DND-41 (cell line): Measurements from ENCODE around the gene DAAM2.

ENCODE experiments used
- ATAC-seq: fragments of 200-7000 bp; cut with Tn5 transposase; 3 replicates; pipeline ENCODE4 v1.9.1; 2021; ENCODE audit warnings: low read depth; ENCODE audit not compliant: insufficient read depth
- DNase-seq: peaks from one replicate; pipeline ENCODE4 v3.0.0-alpha.2; 2020
- H2AFZ ChIP-seq: 2 replicates; pipeline ENCODE4 v1.6.0; 2012; ENCODE audit warnings: low read depth, low read length
- H3K27ac ChIP-seq: 2 replicates; pipeline ENCODE4 v1.5.1; 2012; ENCODE audit warnings: low read length, inconsistent platforms
- H3K27me3 ChIP-seq: fragments of 200-600 bp; sonication (generic); 2 replicates; pipeline ENCODE4 v1.6.0; 2012; ENCODE audit warnings: low read length, mild to moderate bottlenecking, inconsistent platforms; ENCODE audit not compliant: insufficient read depth, poor library complexity
- H3K36me3 ChIP-seq: 2 replicates; pipeline ENCODE4 v1.5.1; 2012; ENCODE audit warnings: low read length, inconsistent platforms; ENCODE audit not compliant: insufficient read depth
- H3K4me1 ChIP-seq: 2 replicates; pipeline ENCODE4 v1.5.1; 2012; ENCODE audit warnings: mild to moderate bottlenecking, low read length; ENCODE audit not compliant: insufficient read depth
- H3K4me2 ChIP-seq: 2 replicates; pipeline ENCODE4 v1.6.0; 2012; ENCODE audit warnings: mild to moderate bottlenecking, moderate library complexity, low read length, inconsistent platforms; ENCODE audit not compliant: insufficient read depth
- H3K4me3 ChIP-seq, 2 experiments: fragments of 200-600 bp in 1 of 2; shearing (Covaris generic) in 1 of 2; 2 replicates each; pipeline ENCODE4 v1.5.1; 2012 to 2016; ENCODE audit warnings: inconsistent platforms in 2 of 2, low read length in 2 of 2, mild to moderate bottlenecking in 2 of 2, low read depth in 1 of 2, moderate library complexity in 1 of 2
- H3K79me2 ChIP-seq: 2 replicates; pipeline ENCODE4 v1.6.0; 2012; ENCODE audit warnings: low read length, inconsistent platforms; ENCODE audit not compliant: insufficient read depth
- H3K9ac ChIP-seq: 2 replicates; pipeline ENCODE4 v1.6.0; 2012; ENCODE audit warnings: low read depth, mild to moderate bottlenecking, inconsistent platforms, low read length, moderate library complexity
- H3K9me3 ChIP-seq: 2 replicates; pipeline ENCODE4 v1.5.1; 2012; ENCODE audit warnings: low read length, moderate library complexity, mild to moderate bottlenecking, inconsistent platforms; ENCODE audit not compliant: insufficient read depth, severe bottlenecking
- H4K20me1 ChIP-seq: 2 replicates; pipeline ENCODE4 v1.6.0; 2012; ENCODE audit warnings: low read length; ENCODE audit not compliant: insufficient read depth
- EZH2 ChIP-seq: IDR thresholded peaks from 3 replicates; pipeline ENCODE4 v1.6.1; 2012; ENCODE audit warnings: borderline replicate concordance, low read depth, mild to moderate bottlenecking, moderate library complexity, low read length, inconsistent platforms; ENCODE audit not compliant: severe bottlenecking
- TF ChIP-seq, protein P1 (sequence below): IDR thresholded peaks from 2 replicates; pipeline ENCODE4 v1.5.1; 2012; ENCODE audit warnings: borderline replicate concordance, low read length, moderate library complexity, mild to moderate bottlenecking; ENCODE audit not compliant: poor library complexity, severe bottlenecking; ENCODE audit errors: extremely low read depth

Gene DAAM2

DNA sequence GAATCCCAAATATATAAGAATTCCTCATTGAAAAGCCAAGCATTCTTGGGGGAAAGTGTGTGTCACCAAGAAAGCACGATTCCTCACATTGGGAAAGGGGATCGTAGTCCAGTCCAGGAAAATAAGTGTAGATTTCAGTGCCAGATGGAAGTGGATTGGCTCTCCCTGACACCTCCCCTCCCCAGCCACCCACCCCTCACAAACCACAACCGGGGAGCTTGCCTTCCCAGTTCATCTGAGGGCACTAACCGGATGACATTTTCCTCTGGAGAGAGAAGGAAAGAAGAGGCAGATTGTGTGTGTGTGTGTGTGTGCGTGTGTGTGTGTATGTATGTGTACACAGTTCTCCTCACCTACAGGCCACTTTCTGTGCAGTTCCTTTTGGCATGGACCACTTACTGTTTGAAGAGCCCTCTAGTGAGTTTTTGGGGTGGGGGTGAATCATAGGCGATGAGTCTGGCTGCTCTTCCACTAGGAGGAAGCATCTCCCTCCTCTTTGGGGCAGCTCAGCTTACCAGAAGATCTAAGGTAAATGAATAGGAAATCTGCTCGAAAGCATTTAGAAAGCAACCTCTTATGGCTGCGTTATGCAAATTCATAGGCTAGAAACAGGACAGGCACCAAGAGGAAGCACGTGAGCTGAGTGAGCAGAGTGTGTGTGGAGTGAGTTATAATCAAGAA is 20.8 kb downstream of the DAAM2 start:
- H3K4me2 ChIP-seq = no peak overlapping the region
- no peaks in the 10 kb centered on the region for H4K20me1 ChIP-seq
- no peaks in the 10 kb centered on the region for H3K4me1 ChIP-seq
- no peaks in the 10 kb centered on the region for H3K79me2 ChIP-seq
- H2AFZ ChIP-seq = no peak overlapping the region
- no peak overlapping the region for H3K27ac ChIP-seq
- no peaks in the 10 kb centered on the region for H3K36me3 ChIP-seq
- H3K27me3 ChIP-seq = peaks cover 7% of the 10 kb centered on the region
- ATAC-seq (no peak), DNase-seq (no peak)
- no peak overlapping the region for H3K4me3 ChIP-seq
- no peak overlapping the region for H3K9ac ChIP-seq
- H3K9me3 ChIP-seq = no peaks in the 10 kb centered on the region
- TF ChIP-seq, protein P1, sequence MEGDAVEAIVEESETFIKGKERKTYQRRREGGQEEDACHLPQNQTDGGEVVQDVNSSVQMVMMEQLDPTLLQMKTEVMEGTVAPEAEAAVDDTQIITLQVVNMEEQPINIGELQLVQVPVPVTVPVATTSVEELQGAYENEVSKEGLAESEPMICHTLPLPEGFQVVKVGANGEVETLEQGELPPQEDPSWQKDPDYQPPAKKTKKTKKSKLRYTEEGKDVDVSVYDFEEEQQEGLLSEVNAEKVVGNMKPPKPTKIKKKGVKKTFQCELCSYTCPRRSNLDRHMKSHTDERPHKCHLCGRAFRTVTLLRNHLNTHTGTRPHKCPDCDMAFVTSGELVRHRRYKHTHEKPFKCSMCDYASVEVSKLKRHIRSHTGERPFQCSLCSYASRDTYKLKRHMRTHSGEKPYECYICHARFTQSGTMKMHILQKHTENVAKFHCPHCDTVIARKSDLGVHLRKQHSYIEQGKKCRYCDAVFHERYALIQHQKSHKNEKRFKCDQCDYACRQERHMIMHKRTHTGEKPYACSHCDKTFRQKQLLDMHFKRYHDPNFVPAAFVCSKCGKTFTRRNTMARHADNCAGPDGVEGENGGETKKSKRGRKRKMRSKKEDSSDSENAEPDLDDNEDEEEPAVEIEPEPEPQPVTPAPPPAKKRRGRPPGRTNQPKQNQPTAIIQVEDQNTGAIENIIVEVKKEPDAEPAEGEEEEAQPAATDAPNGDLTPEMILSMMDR = peak; percentile 18
- TF ChIP-seq EZH2 = no peak

DNA sequence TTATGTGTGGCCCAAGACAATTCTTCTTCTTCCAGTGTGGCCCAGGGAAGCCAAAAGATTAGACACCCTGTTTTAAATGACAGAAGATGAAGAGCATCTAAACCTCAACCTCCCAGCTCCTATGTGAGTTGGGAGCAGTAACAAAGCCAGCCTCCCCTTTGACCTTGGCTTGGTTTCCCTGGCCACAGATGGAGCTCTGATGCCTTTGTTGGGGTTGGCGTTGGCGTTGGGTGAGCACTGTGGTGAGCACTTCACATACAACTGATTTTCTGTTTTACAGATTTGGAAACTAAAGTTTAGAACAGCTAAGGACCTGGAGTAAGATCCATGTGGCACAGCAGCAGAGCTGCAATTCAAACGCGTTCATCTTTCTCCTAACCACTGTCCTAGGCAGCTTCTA is 22.1 kb downstream of the DAAM2 start:
- H3K9me3 ChIP-seq = no peaks in the 10 kb centered on the region
- DNase-seq = no peak
- H3K27me3 ChIP-seq = peaks cover 6% of the 10 kb centered on the region
- no peaks in the 10 kb centered on the region for H3K79me2 ChIP-seq
- no peak overlapping the region for H2AFZ ChIP-seq
- no peak overlapping the region for H3K9ac ChIP-seq
- no peak overlapping the region for H3K27ac ChIP-seq
- H3K4me3 ChIP-seq = no peak overlapping the region
- no peak overlapping the region for H3K4me2 ChIP-seq
- no peak for ATAC-seq
- H3K36me3 ChIP-seq = no peaks in the 10 kb centered on the region
- H3K4me1 ChIP-seq = no peaks in the 10 kb centered on the region
- H4K20me1 ChIP-seq = no peaks in the 10 kb centered on the region
- TF ChIP-seq, protein P1 = no peak
- no peak for TF ChIP-seq EZH2

DNA sequence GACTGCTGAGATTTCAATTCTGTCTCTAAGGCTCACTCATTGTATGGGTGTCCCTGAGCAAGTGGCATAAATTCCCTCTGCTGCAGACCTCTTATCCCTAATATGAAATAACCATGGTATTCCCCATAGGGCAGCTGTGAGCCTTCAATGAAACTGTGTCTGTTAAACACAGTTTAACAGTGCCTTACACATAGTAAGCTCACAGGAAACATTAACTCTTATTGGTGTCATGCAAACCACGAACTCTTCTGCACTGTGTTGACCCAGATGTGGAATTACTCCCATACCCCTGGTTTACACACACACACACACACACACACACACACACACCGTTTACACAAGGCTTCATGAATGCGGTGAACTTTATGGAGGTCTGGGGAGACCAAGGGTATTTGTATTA is 23.2 kb downstream of the DAAM2 start:
- no peak overlapping the region for H3K27ac ChIP-seq
- H2AFZ ChIP-seq = no peak overlapping the region
- H3K9me3 ChIP-seq = no peaks in the 10 kb centered on the region
- no peak overlapping the region for H3K9ac ChIP-seq
- no peaks in the 10 kb centered on the region for H3K79me2 ChIP-seq
- no peaks in the 10 kb centered on the region for H3K4me1 ChIP-seq
- TF ChIP-seq, protein P1 = no peak
- no peak for TF ChIP-seq EZH2
- peaks cover 4% of the 10 kb centered on the region for H3K27me3 ChIP-seq
- no peaks in the 10 kb centered on the region for H3K36me3 ChIP-seq
- DNase-seq (no peak), ATAC-seq (no peak)
- no peak overlapping the region for H3K4me3 ChIP-seq
- no peaks in the 10 kb centered on the region for H4K20me1 ChIP-seq
- no peak overlapping the region for H3K4me2 ChIP-seq

DNA sequence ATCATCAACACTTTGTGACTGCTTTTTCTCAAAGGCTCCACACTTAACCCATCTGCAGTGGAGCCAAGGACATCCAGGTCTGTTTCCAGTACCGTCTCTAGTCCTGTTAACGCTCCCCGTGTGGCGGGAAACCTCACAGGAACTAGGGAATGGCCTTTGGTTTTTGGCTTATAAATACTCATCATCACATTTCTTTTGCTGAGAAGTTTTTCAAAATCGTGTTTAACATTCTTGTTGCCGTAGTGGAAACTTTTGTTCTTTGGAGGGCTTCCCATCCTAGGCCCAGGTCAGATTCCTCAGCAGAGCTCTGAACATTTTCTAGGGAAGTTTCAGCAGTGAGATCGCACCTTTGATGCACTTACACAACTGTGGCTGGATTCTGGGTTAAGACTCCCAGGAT is 24.6 kb downstream of the DAAM2 start:
- Histone ChIP-seq H3K4me2 (no peak overlapping the region), H3K36me3 (no peaks in the 10 kb centered on the region), H3K27ac (no peak overlapping the region), H3K4me3 (no peak overlapping the region), H3K27me3 (peaks cover 4% of the 10 kb centered on the region), H4K20me1 (no peaks in the 10 kb centered on the region), H2AFZ (no peak overlapping the region), H3K79me2 (no peaks in the 10 kb centered on the region), H3K9me3 (no peaks in the 10 kb centered on the region), H3K9ac (no peak overlapping the region), H3K4me1 (no peaks in the 10 kb centered on the region)
- TF ChIP-seq, protein P1 = no peak
- no peak for TF ChIP-seq EZH2
- DNase-seq (no peak), ATAC-seq (no peak)
